HepG2 (cell line): Measurements from ENCODE around the gene BCKDHB. TPM values are rescaled to one million over a fixed set of nuclear protein-coding genes. Genes with fewer than 3 reads are reported as not detected.

Experiments
- ATAC-seq: fragments of 200-7000 bp; cut with Tn5 transposase; 3 replicates; pipeline ENCODE4 v1.9.1; 2020; ENCODE audit warnings: mild to moderate bottlenecking, moderate library complexity
- BruUV-seq: library from RNA; stranded (reverse); fragments of 400-500 nt; replicated peaks from 2 replicates; lab custom pipeline; 2021; lab: Mats Ljungman, UMichigan
- CTCF ChIA-PET: fragments of 300-600 bp; formaldehyde crosslinking; extraction: SDS; loops from one replicate; lab custom pipeline; 2021; ENCODE audit warnings: low total read pairs, inconsistent platforms, low intra/inter-chr PET ratio; lab: Yijun Ruan, JAX
- POLR2A ChIA-PET: fragments of 350-600 bp; sonication (Branson Sonifier 250); formaldehyde crosslinking; loops from one replicate; lab custom pipeline; 2020; ENCODE audit warnings: antibody characterized with exemption, inconsistent platforms; lab: Yijun Ruan, JAX
- DNase-seq: peaks from one replicate; pipeline ENCODE4 v3.0.0-alpha.2; 2015; ENCODE audit warnings: low spot score
- FAIRE-seq: peaks from 3 replicates; lab custom pipeline; 2011; peaks lifted over from hg19 to GRCh38; lab: Jason Lieb, UNC
- H2AFZ ChIP-seq: one replicate; pipeline ENCODE4 v1.6.1; 2011; ENCODE audit warnings: low read length, inconsistent platforms
- H3K27ac ChIP-seq: fragments of 300-600 bp; 3 replicates; pipeline ENCODE4 v1.8.0; 2011; ENCODE audit warnings: mixed run types, mild to moderate bottlenecking, mixed read lengths, low read length, inconsistent platforms; ENCODE audit not compliant: insufficient read depth; ENCODE audit errors: extremely low read length
- H3K27me3 ChIP-seq, 2 experiments: fragments of 200-600 bp in 1 of 2; 2 replicates in 1 of 2; 3 replicates in 1 of 2; pipeline versions ENCODE4 v1.6.0 to v1.8.0; 2011; ENCODE audit warnings: low read length in 2 of 2, mild to moderate bottlenecking in 2 of 2, moderate library complexity in 2 of 2, inconsistent platforms in 1 of 2; ENCODE audit not compliant: insufficient read depth in 2 of 2, control insufficient read depth in 1 of 2
- H3K36me3 ChIP-seq, 2 experiments: fragments of 200-600 bp in 1 of 2; replicated peaks in 1 of 2; 2 replicates in 1 of 2; 3 replicates in 1 of 2; pipeline versions ENCODE4 v1.5.1 to v1.8.0; 2011; ENCODE audit warnings: low read length in 2 of 2, inconsistent platforms in 1 of 2; ENCODE audit not compliant: insufficient read depth in 2 of 2, control insufficient read depth in 1 of 2
- H3K4me1 ChIP-seq: 2 replicates; pipeline ENCODE4 v1.5.1; 2012; ENCODE audit warnings: low read length, inconsistent platforms; ENCODE audit not compliant: insufficient read depth
- H3K4me2 ChIP-seq: 2 replicates; pipeline ENCODE4 v1.6.0; 2011; ENCODE audit warnings: low read depth, low read length, inconsistent platforms
- H3K4me3 ChIP-seq, 3 experiments: fragments of 200-600 bp in 1 of 3; sonication (generic), shearing (Covaris generic) in 1 of 3; replicated peaks in 1 of 3; 2 replicates each; pipeline ENCODE4 v1.5.1; 2011 to 2016; ENCODE audit warnings: low read length in 3 of 3, inconsistent platforms in 2 of 3, low read depth in 2 of 3, mild to moderate bottlenecking in 2 of 3, control low read depth in 1 of 3, mixed read lengths in 1 of 3; ENCODE audit not compliant: insufficient read depth in 1 of 3
- H3K79me2 ChIP-seq: one replicate; pipeline ENCODE4 v1.6.1; 2011; ENCODE audit warnings: low read length, inconsistent platforms; ENCODE audit not compliant: insufficient read depth
- H3K9ac ChIP-seq: 2 replicates; pipeline ENCODE4 v1.6.0; 2011; ENCODE audit warnings: mild to moderate bottlenecking, low read depth, low read length, inconsistent platforms; ENCODE audit not compliant: insufficient read depth
- H3K9me3 ChIP-seq: 2 replicates; pipeline ENCODE4 v1.5.1; 2012; ENCODE audit warnings: mild to moderate bottlenecking, low read length
- H4K20me1 ChIP-seq: 2 replicates; pipeline ENCODE4 v1.6.0; 2011; ENCODE audit warnings: inconsistent platforms, mild to moderate bottlenecking, low read length, moderate library complexity; ENCODE audit not compliant: insufficient read depth
- CEBPB ChIP-seq: IDR thresholded peaks from 2 replicates; pipeline ENCODE4 v1.6.1; 2011; ENCODE audit warnings: low read depth, low read length, improper control_type of control experiment, borderline replicate concordance
- FOSL1 ChIP-seq: sonication (generic); formaldehyde crosslinking; IDR thresholded peaks from 2 replicates; pipeline ENCODE4 v1.9.0; 2021; ENCODE audit warnings: missing genetic modification reagents, borderline replicate concordance
- MAFG ChIP-seq: sonication (generic); formaldehyde crosslinking; IDR thresholded peaks from 2 replicates; pipeline ENCODE4 v1.5.1; 2020; ENCODE audit warnings: mild to moderate bottlenecking, missing genetic modification reagents
- PRMT3 ChIP-seq: sonication (generic); formaldehyde crosslinking; IDR thresholded peaks from 2 replicates; pipeline ENCODE4 v1.8.1; 2022; ENCODE audit warnings: low read depth, mild to moderate bottlenecking, moderate library complexity, missing genetic modification reagents, borderline replicate concordance
- SIN3A ChIP-seq: IDR thresholded peaks from 2 replicates; pipeline ENCODE4 v1.6.1; 2011; ENCODE audit warnings: low read depth, mild to moderate bottlenecking, control low read depth, low read length, borderline replicate concordance
- SMC3 ChIP-seq: IDR thresholded peaks from 2 replicates; pipeline ENCODE4 v1.6.1; 2011; ENCODE audit warnings: low read length, improper control_type of control experiment
- SNAPC2 ChIP-seq: sonication (generic); formaldehyde crosslinking; IDR thresholded peaks from 2 replicates; pipeline ENCODE4 v1.8.1; 2022; ENCODE audit warnings: mild to moderate bottlenecking, missing genetic modification reagents
- SOX13 ChIP-seq, 3 experiments: fragments of 450-650 bp in 1 of 3; sonication (generic) in 1 of 3; formaldehyde crosslinking in 1 of 3; IDR thresholded peaks in 2 of 3; conservative IDR thresholded peaks in 1 of 3; 2 replicates each; pipeline versions ENCODE4 v1.5.0 to v1.6.1; 2016 to 2020; ENCODE audit warnings: antibody characterized with exemption in 1 of 3, mild to moderate bottlenecking in 1 of 3, missing compliant biosample characterization in 1 of 3, missing genetic modification reagents in 1 of 3, moderate library complexity in 1 of 3
- ZBTB21 ChIP-seq: sonication (generic); formaldehyde crosslinking; IDR thresholded peaks from 2 replicates; pipeline ENCODE4 v1.4.0; 2020; ENCODE audit warnings: missing genetic modification reagents
- ZNF501 ChIP-seq: sonication (generic); formaldehyde crosslinking; IDR thresholded peaks from 2 replicates; pipeline ENCODE4 v1.5.1; 2020; ENCODE audit warnings: mild to moderate bottlenecking, moderate library complexity, missing genetic modification reagents
- ZSCAN31 ChIP-seq: sonication (generic); formaldehyde crosslinking; IDR thresholded peaks from 2 replicates; pipeline ENCODE4 v1.5.0; 2020; ENCODE audit warnings: low read depth, mild to moderate bottlenecking, missing genetic modification reagents
- WGBS: methylation state at CpG from one replicate; pipeline ENCODE4 v1.1.6; 2017; ENCODE audit warnings: low lambda C conversion rate; 5-methylcytosine and 5-hydroxymethylcytosine counted together
- in situ Hi-C: cut with HindIII; loops from 2 replicates; pipeline ENCODE4 v1.10.0; 2017; ENCODE audit warnings: low pct_unique_long_range_greater_than_20kb; ENCODE audit not compliant: extremely low pct_ligation_motif_present
- intact Hi-C: fragments of 100-400 bp; cut with micrococcal nuclease; formaldehyde crosslinking; loops from one replicate; pipeline ENCODE4 v1.10.0; 2022; ENCODE audit not compliant: unreplicated experiment
- polyA plus RNA-seq, 8 experiments: library from polyadenylated mRNA; depleted of rRNA in 3 of 8; stranded (reverse) in 7 of 8; unstranded in 1 of 8; fragments of >200 nt; fragmentation: Illumina TruSeq in 4 of 8; extraction: Trizol in 4 of 8; gene quantifications; 2 replicates each; pipeline versions ENCODE4 v1.2.1 to v1.2.3, GENCODE V29; 2011 to 2016; ENCODE audit warnings: low read depth in 4 of 8, missing spikeins in 1 of 8, mixed read lengths in 1 of 8; ENCODE audit not compliant: insufficient read depth in 1 of 8
- total RNA-seq, 5 experiments: library from RNA; depleted of rRNA; stranded (reverse); fragments of >200 nt; fragmentation: Illumina TruSeq; extraction: Trizol; gene quantifications; 2 replicates each; pipeline ENCODE4 v1.2.3, GENCODE V29; 2016; ENCODE audit warnings: low read depth in 1 of 5
- TF ChIP-seq, protein P1 (sequence below): sonication (generic); formaldehyde crosslinking; IDR thresholded peaks from 2 replicates; pipeline ENCODE4 v1.8.1; 2023; ENCODE audit warnings: mild to moderate bottlenecking, missing genetic modification reagents, borderline replicate concordance
- TF ChIP-seq, protein P2 (sequence below): sonication (generic); formaldehyde crosslinking; IDR thresholded peaks from 2 replicates; pipeline ENCODE4 v1.4.0; 2020; ENCODE audit warnings: mild to moderate bottlenecking, missing genetic modification reagents, borderline replicate concordance

The BCKDHB gene
- total and polyA plus RNA-seq, 2 of the 13 experiments (the other 11 are each of a cell fraction or from before 2014, with no cell fraction given): 10.8 to 13.6 TPM

- FAIRE-seq: no peak
- Histone ChIP-seq H3K36me3 (no peaks in the 10 kb centered on the region), H3K4me2 (no peak overlapping the region), H3K4me3 (no peak overlapping the region), H3K4me1 (no peaks in the 10 kb centered on the region), H3K9me3 (no peaks in the 10 kb centered on the region), H4K20me1 (no peaks in the 10 kb centered on the region), H3K79me2 (no peaks in the 10 kb centered on the region), H3K9ac (no peak overlapping the region), H2AFZ (no peak overlapping the region), H3K27ac (no peak overlapping the region), H3K27me3 (no peaks in the 10 kb centered on the region)
- POLR2A ChIA-PET: no interaction called here
- intact Hi-C loops (loop anchor here (5.0 kb wide), 1 partner anchor 224 kb away; no protein-coding TSS in a partner anchor), in situ Hi-C loops (no loop called here)
- CTCF ChIA-PET: interaction anchor here (1.1 kb wide), 1 partner anchor 142 kb away, joined by 3 read pairs; no protein-coding TSS in a partner anchor
- no peak for DNase-seq
- ATAC-seq: no peak
- BruUV-seq: no TSS peak
- TF ChIP-seq, protein P1, sequence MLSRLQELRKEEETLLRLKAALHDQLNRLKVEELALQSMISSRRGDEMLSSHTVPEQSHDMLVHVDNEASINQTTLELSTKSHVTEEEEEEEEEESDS (CRISPR knock-in tag): no peak
- no peak for TF ChIP-seq ZNF501 (CRISPR knock-in tag)
- TF ChIP-seq ZSCAN31: no peak
- TF ChIP-seq SNAPC2 (CRISPR knock-in tag): no peak
- no peak for TF ChIP-seq ZBTB21 (CRISPR knock-in tag)
- TF ChIP-seq CEBPB: no peak
- TF ChIP-seq, all 625 proteins: peak for 0
Observed at GRCh38 chr6:80091506-80091905, 15.0 kb upstream of the BCKDHB start.

DNA sequence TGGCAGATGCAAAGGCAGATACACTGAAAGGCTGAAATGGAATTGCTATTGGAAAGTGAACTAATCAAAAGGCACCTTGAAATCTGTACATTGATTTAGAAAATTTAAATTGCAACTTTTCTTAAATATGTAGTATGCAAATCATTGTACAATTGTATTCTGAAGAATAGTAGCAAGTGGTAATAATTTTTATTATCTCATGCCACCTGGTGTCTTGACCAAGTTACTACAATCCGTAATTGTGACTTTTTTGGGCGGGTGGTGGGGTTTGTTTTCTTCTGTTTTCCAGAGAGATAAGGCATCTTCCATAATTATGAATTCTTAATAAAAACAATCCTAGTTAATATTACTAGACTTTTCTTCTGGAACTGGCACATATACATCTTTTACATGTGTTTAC is 12.5 kb upstream of the BCKDHB start:
- H3K27ac ChIP-seq: no peak overlapping the region
- no peak for FAIRE-seq
- POLR2A ChIA-PET: no interaction called here
- H3K79me2 ChIP-seq: no peaks in the 10 kb centered on the region
- no peak for ATAC-seq
- WGBS: 0% methylated on average over 2 of the region's 2 CpGs
- no peaks in the 10 kb centered on the region for H3K27me3 ChIP-seq
- no peak overlapping the region for H3K4me2 ChIP-seq
- H3K4me1 ChIP-seq: no peaks in the 10 kb centered on the region
- CTCF ChIA-PET: interaction anchor here (1.6 to 2.3 kb wide), 2 partner anchors 145 to 148 kb away, joined by 6 to 47 read pairs; no protein-coding TSS in a partner anchor
- H3K9ac ChIP-seq: no peak overlapping the region
- no peaks in the 10 kb centered on the region for H3K36me3 ChIP-seq
- no TSS peak for BruUV-seq
- H4K20me1 ChIP-seq: no peaks in the 10 kb centered on the region
- no peak overlapping the region for H3K4me3 ChIP-seq
- H3K9me3 ChIP-seq: no peaks in the 10 kb centered on the region
- H2AFZ ChIP-seq: no peak overlapping the region
- in situ Hi-C loops: no loop called here
- no peak for DNase-seq
- intact Hi-C loops: loop anchor here (1.0 to 5.0 kb wide), 3 partner anchors 145 to 316 kb away; no protein-coding TSS in a partner anchor
- TF ChIP-seq SMC3: peak; percentile 70
- no peak for TF ChIP-seq FOSL1 (CRISPR knock-in tag)
- TF ChIP-seq, protein P2, sequence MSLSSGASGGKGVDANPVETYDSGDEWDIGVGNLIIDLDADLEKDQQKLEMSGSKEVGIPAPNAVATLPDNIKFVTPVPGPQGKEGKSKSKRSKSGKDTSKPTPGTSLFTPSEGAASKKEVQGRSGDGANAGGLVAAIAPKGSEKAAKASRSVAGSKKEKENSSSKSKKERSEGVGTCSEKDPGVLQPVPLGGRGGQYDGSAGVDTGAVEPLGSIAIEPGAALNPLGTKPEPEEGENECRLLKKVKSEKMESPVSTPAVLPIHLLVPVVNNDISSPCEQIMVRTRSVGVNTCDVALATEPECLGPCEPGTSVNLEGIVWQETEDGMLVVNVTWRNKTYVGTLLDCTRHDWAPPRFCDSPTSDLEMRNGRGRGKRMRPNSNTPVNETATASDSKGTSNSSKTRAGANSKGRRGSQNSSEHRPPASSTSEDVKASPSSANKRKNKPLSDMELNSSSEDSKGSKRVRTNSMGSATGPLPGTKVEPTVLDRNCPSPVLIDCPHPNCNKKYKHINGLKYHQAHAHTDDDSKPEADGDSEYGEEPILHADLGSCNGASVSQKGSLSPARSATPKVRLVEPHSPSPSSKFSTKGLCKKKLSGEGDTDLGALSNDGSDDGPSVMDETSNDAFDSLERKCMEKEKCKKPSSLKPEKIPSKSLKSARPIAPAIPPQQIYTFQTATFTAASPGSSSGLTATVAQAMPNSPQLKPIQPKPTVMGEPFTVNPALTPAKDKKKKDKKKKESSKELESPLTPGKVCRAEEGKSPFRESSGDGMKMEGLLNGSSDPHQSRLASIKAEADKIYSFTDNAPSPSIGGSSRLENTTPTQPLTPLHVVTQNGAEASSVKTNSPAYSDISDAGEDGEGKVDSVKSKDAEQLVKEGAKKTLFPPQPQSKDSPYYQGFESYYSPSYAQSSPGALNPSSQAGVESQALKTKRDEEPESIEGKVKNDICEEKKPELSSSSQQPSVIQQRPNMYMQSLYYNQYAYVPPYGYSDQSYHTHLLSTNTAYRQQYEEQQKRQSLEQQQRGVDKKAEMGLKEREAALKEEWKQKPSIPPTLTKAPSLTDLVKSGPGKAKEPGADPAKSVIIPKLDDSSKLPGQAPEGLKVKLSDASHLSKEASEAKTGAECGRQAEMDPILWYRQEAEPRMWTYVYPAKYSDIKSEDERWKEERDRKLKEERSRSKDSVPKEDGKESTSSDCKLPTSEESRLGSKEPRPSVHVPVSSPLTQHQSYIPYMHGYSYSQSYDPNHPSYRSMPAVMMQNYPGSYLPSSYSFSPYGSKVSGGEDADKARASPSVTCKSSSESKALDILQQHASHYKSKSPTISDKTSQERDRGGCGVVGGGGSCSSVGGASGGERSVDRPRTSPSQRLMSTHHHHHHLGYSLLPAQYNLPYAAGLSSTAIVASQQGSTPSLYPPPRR (CRISPR knock-in tag): no peak
- TF ChIP-seq PRMT3: no peak
- TF ChIP-seq MAFG: no peak
- TF ChIP-seq SOX13 (IDR thresholded peaks at IDR 0.05): no peak
- no peak for TF ChIP-seq SOX13 (CRISPR knock-in tag; conservative IDR thresholded peaks at IDR 0.05 in 1 of 2, IDR thresholded peaks at IDR 0.05 in 1 of 2)
- no peak for TF ChIP-seq SIN3A
